ENCODE results near the gene MGAT4B.

GRCh38 chr5:179800071-179800695 is 6.5 kb downstream of the MGAT4B start:
- TF ChIP-seq, protein P1, sequence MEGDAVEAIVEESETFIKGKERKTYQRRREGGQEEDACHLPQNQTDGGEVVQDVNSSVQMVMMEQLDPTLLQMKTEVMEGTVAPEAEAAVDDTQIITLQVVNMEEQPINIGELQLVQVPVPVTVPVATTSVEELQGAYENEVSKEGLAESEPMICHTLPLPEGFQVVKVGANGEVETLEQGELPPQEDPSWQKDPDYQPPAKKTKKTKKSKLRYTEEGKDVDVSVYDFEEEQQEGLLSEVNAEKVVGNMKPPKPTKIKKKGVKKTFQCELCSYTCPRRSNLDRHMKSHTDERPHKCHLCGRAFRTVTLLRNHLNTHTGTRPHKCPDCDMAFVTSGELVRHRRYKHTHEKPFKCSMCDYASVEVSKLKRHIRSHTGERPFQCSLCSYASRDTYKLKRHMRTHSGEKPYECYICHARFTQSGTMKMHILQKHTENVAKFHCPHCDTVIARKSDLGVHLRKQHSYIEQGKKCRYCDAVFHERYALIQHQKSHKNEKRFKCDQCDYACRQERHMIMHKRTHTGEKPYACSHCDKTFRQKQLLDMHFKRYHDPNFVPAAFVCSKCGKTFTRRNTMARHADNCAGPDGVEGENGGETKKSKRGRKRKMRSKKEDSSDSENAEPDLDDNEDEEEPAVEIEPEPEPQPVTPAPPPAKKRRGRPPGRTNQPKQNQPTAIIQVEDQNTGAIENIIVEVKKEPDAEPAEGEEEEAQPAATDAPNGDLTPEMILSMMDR (IDR thresholded peaks at IDR 0.05), result no peak
- no peak for TF ChIP-seq POLR2A (IDR thresholded peaks at IDR 0.05)
